Keratinocyte (primary cell): ENCODE measurements around the gene CA14. TPM values are rescaled to one million over a fixed set of nuclear protein-coding genes. Genes with fewer than 3 reads are reported as not detected.

ENCODE experiments used
- DNase-seq: peaks from one replicate; pipeline ENCODE4 v3.0.0-alpha.2; 2011; ENCODE audit warnings: low read depth, missing footprints, low spot score
- FAIRE-seq: peaks from 2 replicates; lab custom pipeline; 2011; peaks lifted over from hg19 to GRCh38; lab: Jason Lieb, UNC
- H2AFZ ChIP-seq: 2 replicates; pipeline ENCODE4 v1.6.0; 2012; ENCODE audit warnings: low read length, control low read depth, inconsistent platforms; ENCODE audit not compliant: control insufficient read depth
- H3K27ac ChIP-seq: 2 replicates; pipeline ENCODE4 v1.5.1; 2011; ENCODE audit warnings: low read length; ENCODE audit not compliant: control insufficient read depth, insufficient read depth
- H3K27me3 ChIP-seq: 3 replicates; pipeline ENCODE4 v1.6.0; 2011; ENCODE audit warnings: low read length; ENCODE audit not compliant: control insufficient read depth, insufficient read depth; ENCODE audit errors: extremely low read depth
- H3K36me3 ChIP-seq, 2 experiments: 2 replicates in 1 of 2; 3 replicates in 1 of 2; pipeline ENCODE4 v1.5.1; 2011; ENCODE audit warnings: low read length in 2 of 2, mild to moderate bottlenecking in 1 of 2; ENCODE audit not compliant: control insufficient read depth in 2 of 2, insufficient read depth in 2 of 2; ENCODE audit errors: extremely low read depth in 1 of 2
- H3K4me1 ChIP-seq: 3 replicates; pipeline ENCODE4 v1.5.1; 2011; ENCODE audit warnings: low read length; ENCODE audit not compliant: control insufficient read depth, insufficient read depth; ENCODE audit errors: extremely low read depth
- H3K4me2 ChIP-seq: 3 replicates; pipeline ENCODE4 v1.6.0; 2011; ENCODE audit warnings: low read depth, low read length; ENCODE audit not compliant: control insufficient read depth, insufficient read depth; ENCODE audit errors: extremely low read depth
- H3K4me3 ChIP-seq, 3 experiments: fragments of 200-600 bp in 1 of 3; sonication (generic) in 1 of 3; 2 replicates in 2 of 3; 3 replicates in 1 of 3; pipeline ENCODE4 v1.5.1; 2011 to 2016; ENCODE audit warnings: low read length in 3 of 3, mild to moderate bottlenecking in 3 of 3, control low read depth in 2 of 3, inconsistent platforms in 1 of 3, low read depth in 1 of 3, mixed read lengths in 1 of 3, mixed run types in 1 of 3, moderate library complexity in 1 of 3; ENCODE audit not compliant: control insufficient read depth in 2 of 3, insufficient read depth in 2 of 3; ENCODE audit errors: extremely low read depth in 1 of 3
- H3K79me2 ChIP-seq: 2 replicates; pipeline ENCODE4 v1.6.0; 2012; ENCODE audit warnings: low read length; ENCODE audit not compliant: control insufficient read depth, insufficient read depth
- H3K9ac ChIP-seq: 3 replicates; pipeline ENCODE4 v1.6.0; 2011; ENCODE audit warnings: low read length; ENCODE audit not compliant: control insufficient read depth, insufficient read depth; ENCODE audit errors: extremely low read depth
- H3K9me1 ChIP-seq: 3 replicates; pipeline ENCODE4 v1.6.0; 2011; ENCODE audit warnings: low read length; ENCODE audit not compliant: control insufficient read depth, insufficient read depth; ENCODE audit errors: extremely low read depth
- H3K9me3 ChIP-seq: 2 replicates; pipeline ENCODE4 v1.5.1; 2012; ENCODE audit warnings: low read depth, low read length; ENCODE audit not compliant: control insufficient read depth
- H4K20me1 ChIP-seq: 3 replicates; pipeline ENCODE4 v1.6.0; 2011; ENCODE audit warnings: low read length; ENCODE audit not compliant: control insufficient read depth, insufficient read depth; ENCODE audit errors: extremely low read depth
- CTCF ChIP-seq, 3 experiments: IDR thresholded peaks in 1 of 3; conservative IDR thresholded peaks in 1 of 3; optimal IDR thresholded peaks in 1 of 3; 2 replicates in 2 of 3; 3 replicates in 1 of 3; pipeline versions ENCODE3 to v1.5.1; 2011; ENCODE audit warnings: low read length in 3 of 3, mild to moderate bottlenecking in 3 of 3, moderate library complexity in 2 of 3, control low read depth in 1 of 3, inconsistent platforms in 1 of 3; ENCODE audit not compliant: insufficient read depth in 2 of 3; ENCODE audit errors: extremely low read depth in 1 of 3
- EZH2 ChIP-seq: IDR thresholded peaks from one replicate; pipeline ENCODE4 v1.6.1; 2012; ENCODE audit warnings: inconsistent platforms, mild to moderate bottlenecking, low read length, moderate library complexity
- dilution Hi-C: fragments of 300-500 bp; cut with MboI; formaldehyde crosslinking; loops from one replicate; pipeline ENCODE4 v1.7.0; 2020; ENCODE audit warnings: low sequenced_read_pairs; ENCODE audit not compliant: extremely low pct_ligation_motif_present
- polyA plus RNA-seq, 5 experiments: library from polyadenylated mRNA; depleted of rRNA in 3 of 5; stranded (reverse) in 3 of 5; stranded (forward) in 1 of 5; unstranded in 1 of 5; fragments of >200 nt; gene quantifications; 1 replicate in 1 of 5; 2 replicates in 3 of 5; 3 replicates in 1 of 5; pipeline versions ENCODE4 v1.2.1 to v1.2.3, GENCODE V29; 2011 to 2012; ENCODE audit warnings: missing spikeins in 2 of 5, low read depth in 1 of 5, low replicate concordance in 1 of 5

CA14 gene
- polyA plus RNA-seq, 1 donor (not counting 4 experiments of a cell fraction or from before 2014, with no cell fraction given): 0.24 TPM

GRCh38 chr1:150288822-150289221 lies 31.2 kb downstream of the CA14 start:
- Histone ChIP-seq H3K4me3 (no peak overlapping the region), H3K4me1 (peaks cover 6% of the 10 kb centered on the region), H3K9me3 (no peaks in the 10 kb centered on the region), H3K27me3 (no peaks in the 10 kb centered on the region), H3K79me2 (peaks cover 3% of the 10 kb centered on the region), H2AFZ (no peak overlapping the region), H4K20me1 (no peaks in the 10 kb centered on the region), H3K9ac (no peak overlapping the region), H3K27ac (no peak overlapping the region), H3K4me2 (no peak overlapping the region), H3K36me3 (peaks cover 6 to 10% of the 10 kb centered on the region in 2 experiments), H3K9me1 (no peaks in the 10 kb centered on the region)
- DNase-seq: no peak
- dilution Hi-C loops: no loop called here
- FAIRE-seq: no peak
- TF ChIP-seq CTCF (optimal IDR thresholded peaks at IDR 0.05 in 1 of 3, IDR thresholded peaks at IDR 0.05 in 1 of 3, conservative IDR thresholded peaks at IDR 0.05 in 1 of 3; ENCODE audit: extremely low read depth in 1 of 3, insufficient read depth in 2 of 3, low read length in 3 of 3): no peak
- no peak for TF ChIP-seq EZH2

DNA sequence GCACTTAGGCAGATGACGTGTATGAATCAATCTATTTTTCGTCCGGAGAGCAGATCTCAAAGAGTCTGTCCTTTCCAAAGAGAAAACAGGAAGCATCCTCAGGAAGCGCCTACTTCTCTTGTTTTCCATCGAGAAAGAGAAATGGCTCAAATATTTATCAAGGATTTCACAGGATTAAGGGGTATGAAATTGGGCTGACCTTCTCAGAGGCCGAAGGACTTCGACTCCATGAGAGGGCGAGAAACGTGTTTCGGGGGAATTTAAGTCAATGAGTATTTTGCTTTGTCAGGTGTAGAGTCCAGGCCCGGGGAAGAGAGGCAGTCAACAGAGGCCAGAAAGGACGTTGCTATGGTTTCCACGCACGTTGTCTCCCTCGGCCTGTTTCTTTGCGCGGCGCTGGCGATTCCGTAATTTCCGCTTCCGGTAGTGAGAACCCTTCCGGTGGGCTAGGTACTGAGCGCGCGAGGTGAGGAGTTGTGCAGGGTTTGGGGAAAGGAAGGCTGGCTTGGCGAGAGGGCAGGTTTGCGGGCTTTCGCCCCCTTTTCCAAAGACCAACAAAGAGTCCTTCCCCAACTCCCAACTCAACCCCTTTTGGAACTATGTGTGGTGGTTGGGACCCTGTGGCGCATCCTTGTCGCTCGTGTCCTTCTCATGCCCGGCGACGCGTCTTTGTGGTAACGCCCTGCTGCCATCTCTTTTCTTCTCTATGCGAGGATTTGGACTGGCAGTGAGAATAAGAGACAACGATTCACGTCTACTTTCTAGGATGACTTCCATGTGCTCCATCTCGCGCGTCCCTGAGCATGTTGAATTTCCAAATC lies 36.1 kb downstream of the CA14 start, which contains the start of gene MRPS21:
Gene MRPS21 (plus strand): TSS at position 429 of the 821 bp plus-strand sequence. CDS start 506 bp downstream, outside the sequence.
- TF ChIP-seq CTCF (optimal IDR thresholded peaks at IDR 0.05 in 1 of 3, IDR thresholded peaks at IDR 0.05 in 1 of 3, conservative IDR thresholded peaks at IDR 0.05 in 1 of 3; ENCODE audit: extremely low read depth in 1 of 3, insufficient read depth in 2 of 3, low read length in 3 of 3) (no peak), EZH2 (no peak)
- Histone ChIP-seq H2AFZ (peak within 1 kb of the TSS; percentile 91), H4K20me1 (no peaks in the 10 kb centered on the region), H3K79me2 (peaks cover 38% of the 10 kb centered on the region), H3K27ac (peak within 1 kb of the TSS; percentile 89), H3K36me3 (peaks cover 9 to 10% of the 10 kb centered on the region in 2 experiments), H3K4me1 (peaks cover 12% of the 10 kb centered on the region), H3K9me3 (no peaks in the 10 kb centered on the region), H3K27me3 (no peaks in the 10 kb centered on the region), H3K4me2 (peak within 1 kb of the TSS; percentile 94), H3K9me1 (no peaks in the 10 kb centered on the region), H3K4me3 (peak within 1 kb of the TSS; percentile 66 to 98 (median 79)), H3K9ac (peak within 1 kb of the TSS; percentile 91)
- peak; percentile 53 for FAIRE-seq
- dilution Hi-C loops: no loop called here
- DNase-seq: no peak
